Loucy (cell line): ENCODE results near the gene KRTAP4-12.
"Not testable (repeated sequence)": the region's sequence is repeated elsewhere in the genome, so short reads cannot be mapped to it uniquely, and the experiment has no call there.

ENCODE experiments used
- H2AFZ ChIP-seq: fragments of 200-600 bp; sonication (generic); 2 replicates; pipeline ENCODE4 v1.6.0; 2016; ENCODE audit warnings: antibody characterized with exemption, mild to moderate bottlenecking, low read length, moderate library complexity
- H3F3A ChIP-seq: fragments of 200-600 bp; 2 replicates; pipeline ENCODE4 v1.6.0; 2016; ENCODE audit warnings: antibody characterized with exemption, low read depth, mild to moderate bottlenecking
- H3K27me3 ChIP-seq: fragments of 200-600 bp; sonication (generic); 2 replicates; pipeline ENCODE4 v1.6.1; 2014; ENCODE audit warnings: low read length, mild to moderate bottlenecking; ENCODE audit not compliant: insufficient read depth, poor library complexity, severe bottlenecking
- H3K36me3 ChIP-seq: fragments of 200-600 bp; sonication (generic); 2 replicates; pipeline ENCODE4 v1.6.1; 2016; ENCODE audit warnings: low read length; ENCODE audit not compliant: insufficient read depth
- H3K4me1 ChIP-seq: fragments of 200-600 bp; sonication (generic); 2 replicates; pipeline ENCODE4 v1.5.1; 2014; ENCODE audit warnings: low read length, mild to moderate bottlenecking; ENCODE audit not compliant: insufficient read depth, poor library complexity, severe bottlenecking
- H3K4me2 ChIP-seq: fragments of 200-600 bp; sonication (generic); 2 replicates; pipeline ENCODE4 v1.6.0; 2014; ENCODE audit warnings: antibody characterized with exemption, low read length, low read depth, mild to moderate bottlenecking; ENCODE audit not compliant: poor library complexity, severe bottlenecking
- H3K4me3 ChIP-seq: fragments of 200-600 bp; sonication (generic); 2 replicates; pipeline ENCODE4 v1.5.1; 2014; ENCODE audit warnings: low read length, mild to moderate bottlenecking, mixed read lengths; ENCODE audit not compliant: poor library complexity, severe bottlenecking
- H3K79me2 ChIP-seq: fragments of 200-600 bp; sonication (generic); 2 replicates; pipeline ENCODE4 v1.6.1; 2014; ENCODE audit warnings: low read length; ENCODE audit not compliant: insufficient read depth
- H3K9ac ChIP-seq: fragments of 200-600 bp; sonication (generic); 2 replicates; pipeline ENCODE4 v1.6.0; 2014; ENCODE audit warnings: mild to moderate bottlenecking, low read depth, low read length, moderate library complexity; ENCODE audit not compliant: poor library complexity, severe bottlenecking
- H3K9me2 ChIP-seq: fragments of 200-600 bp; sonication (generic); replicated peaks from 2 replicates; pipeline ENCODE4 v1.6.1; 2016; ENCODE audit warnings: low read depth, low read length, mixed read lengths
- H3K9me3 ChIP-seq: fragments of 200-600 bp; sonication (generic); 2 replicates; pipeline ENCODE4 v1.6.1; 2014; ENCODE audit warnings: mild to moderate bottlenecking, antibody characterized with exemption, low read length, low read depth; ENCODE audit not compliant: insufficient read depth
- H4K20me1 ChIP-seq: fragments of 200-600 bp; sonication (generic); 2 replicates; pipeline ENCODE4 v1.6.0; 2014; ENCODE audit warnings: antibody characterized with exemption, low read length, mild to moderate bottlenecking; ENCODE audit not compliant: insufficient read depth, poor library complexity, severe bottlenecking
- EZH2phosphoT487 ChIP-seq: fragments of 200-600 bp; IDR thresholded peaks from 2 replicates; pipeline ENCODE4 v1.6.1; 2018; ENCODE audit warnings: antibody characterized with exemption, mild to moderate bottlenecking, moderate library complexity, borderline replicate concordance
- TF ChIP-seq, protein P1 (sequence below): fragments of 200-600 bp; sonication (generic); conservative IDR thresholded peaks from 2 replicates; pipeline ENCODE4 v1.5.1; 2014; ENCODE audit warnings: mild to moderate bottlenecking, antibody characterized with exemption, low read length

The KRTAP4-12 gene

DNA sequence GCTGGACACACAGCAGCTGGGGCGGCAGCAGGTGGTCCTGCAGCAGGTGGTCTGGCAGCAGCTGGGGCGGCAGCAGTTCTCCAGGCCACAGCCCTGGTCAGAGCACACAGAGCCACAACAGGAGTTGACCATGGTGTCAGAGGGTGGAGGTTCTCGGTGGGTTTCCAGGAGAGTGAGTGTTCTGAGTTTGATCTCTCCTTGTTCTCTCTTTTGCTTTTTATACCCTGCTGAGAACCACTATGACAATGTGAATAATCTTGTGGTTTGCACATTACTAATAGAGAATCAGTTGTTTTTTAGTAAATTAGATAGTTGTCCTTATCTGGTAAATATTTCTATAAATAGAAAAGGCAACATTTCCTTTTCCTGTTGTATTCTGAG is at the start of gene KRTAP4-12:
Gene KRTAP4-12, minus strand, starts transcription at position 192 of the 381 bp plus-strand sequence. Its CDS starts 60 bp downstream, at position 132.
- H3K27me3 ChIP-seq, H3F3A ChIP-seq, H3K4me3 ChIP-seq, H4K20me1 ChIP-seq, H3K9me3 ChIP-seq, H3K36me3 ChIP-seq, H3K79me2 ChIP-seq, H3K4me2 ChIP-seq, H3K9ac ChIP-seq, H3K9me2 ChIP-seq, H2AFZ ChIP-seq: not testable (repeated sequence)
- peaks cover 54% of the 10 kb centered on the region for H3K4me1 ChIP-seq

DNA sequence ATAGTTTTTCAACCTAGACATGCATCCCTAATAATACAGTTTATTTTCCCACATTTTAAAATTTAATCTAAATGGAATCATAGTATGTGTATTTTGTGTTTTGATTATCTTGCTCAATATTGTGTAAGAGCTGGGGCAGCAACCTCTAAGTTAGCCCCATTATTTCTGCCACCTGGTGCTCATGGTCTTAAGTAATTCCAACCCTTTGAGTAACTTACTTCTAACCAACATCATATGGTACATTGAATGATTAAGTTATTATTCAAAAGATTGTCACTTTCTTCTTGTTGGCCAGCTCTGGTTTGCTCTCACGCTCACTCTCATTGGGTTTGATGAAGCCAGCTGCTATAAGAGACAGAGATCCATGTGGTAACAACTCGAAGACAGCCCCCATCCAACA is 47.9 kb upstream of the KRTAP4-12 start:
- no peak overlapping the region for H2AFZ ChIP-seq
- no peak overlapping the region for H3K9ac ChIP-seq
- H3K4me1 ChIP-seq = no peaks in the 10 kb centered on the region
- no peak for TF ChIP-seq EZH2phosphoT487
- TF ChIP-seq, protein P1, sequence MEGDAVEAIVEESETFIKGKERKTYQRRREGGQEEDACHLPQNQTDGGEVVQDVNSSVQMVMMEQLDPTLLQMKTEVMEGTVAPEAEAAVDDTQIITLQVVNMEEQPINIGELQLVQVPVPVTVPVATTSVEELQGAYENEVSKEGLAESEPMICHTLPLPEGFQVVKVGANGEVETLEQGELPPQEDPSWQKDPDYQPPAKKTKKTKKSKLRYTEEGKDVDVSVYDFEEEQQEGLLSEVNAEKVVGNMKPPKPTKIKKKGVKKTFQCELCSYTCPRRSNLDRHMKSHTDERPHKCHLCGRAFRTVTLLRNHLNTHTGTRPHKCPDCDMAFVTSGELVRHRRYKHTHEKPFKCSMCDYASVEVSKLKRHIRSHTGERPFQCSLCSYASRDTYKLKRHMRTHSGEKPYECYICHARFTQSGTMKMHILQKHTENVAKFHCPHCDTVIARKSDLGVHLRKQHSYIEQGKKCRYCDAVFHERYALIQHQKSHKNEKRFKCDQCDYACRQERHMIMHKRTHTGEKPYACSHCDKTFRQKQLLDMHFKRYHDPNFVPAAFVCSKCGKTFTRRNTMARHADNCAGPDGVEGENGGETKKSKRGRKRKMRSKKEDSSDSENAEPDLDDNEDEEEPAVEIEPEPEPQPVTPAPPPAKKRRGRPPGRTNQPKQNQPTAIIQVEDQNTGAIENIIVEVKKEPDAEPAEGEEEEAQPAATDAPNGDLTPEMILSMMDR = no peak
- no peaks in the 10 kb centered on the region for H3F3A ChIP-seq
- no peaks in the 10 kb centered on the region for H3K27me3 ChIP-seq
- no peaks in the 10 kb centered on the region for H3K9me2 ChIP-seq
- no peak overlapping the region for H3K4me2 ChIP-seq
- H3K4me3 ChIP-seq = no peak overlapping the region
- no peaks in the 10 kb centered on the region for H3K36me3 ChIP-seq
- H3K79me2 ChIP-seq = no peaks in the 10 kb centered on the region
- H3K9me3 ChIP-seq = no peaks in the 10 kb centered on the region
- no peaks in the 10 kb centered on the region for H4K20me1 ChIP-seq

DNA sequence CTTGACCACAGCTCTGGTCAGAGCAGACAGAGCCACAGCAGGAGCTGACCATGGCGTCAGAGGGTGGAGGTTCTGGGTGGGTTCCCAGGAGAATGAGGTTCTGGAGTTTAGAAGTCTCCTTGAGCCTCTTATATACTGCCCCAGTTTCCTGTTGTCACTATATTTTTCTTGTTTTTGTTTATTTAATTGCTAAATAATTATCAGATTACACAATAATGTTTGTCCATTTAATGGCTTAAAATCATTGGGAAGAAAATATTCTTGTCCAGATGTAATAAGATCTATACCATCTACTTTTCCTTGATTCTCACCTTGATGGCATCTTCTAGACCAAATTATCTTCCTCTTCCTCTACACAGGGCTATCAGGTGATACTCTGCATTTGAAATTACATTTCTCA is 44.1 kb upstream of the KRTAP4-12 start, which contains the start of gene KRTAP4-3:
Gene KRTAP4-3, minus strand, starts transcription at position 101 of the 400 bp plus-strand sequence. Its CDS starts 49 bp downstream, at position 52.
- Histone ChIP-seq H3K36me3 (no peaks in the 10 kb centered on the region), H3F3A (no peaks in the 10 kb centered on the region), H3K9me3 (no peaks in the 10 kb centered on the region), H3K79me2 (no peaks in the 10 kb centered on the region), H2AFZ (no peak within 1 kb of the TSS), H3K27me3 (no peaks in the 10 kb centered on the region), H3K9me2 (no peaks in the 10 kb centered on the region), H3K4me3 (no peak within 1 kb of the TSS), H3K4me1 (peaks cover 4% of the 10 kb centered on the region), H4K20me1 (no peaks in the 10 kb centered on the region), H3K9ac (no peak within 1 kb of the TSS), H3K4me2 (no peak within 1 kb of the TSS)
- TF ChIP-seq, protein P1 = no peak
- no peak for TF ChIP-seq EZH2phosphoT487

DNA sequence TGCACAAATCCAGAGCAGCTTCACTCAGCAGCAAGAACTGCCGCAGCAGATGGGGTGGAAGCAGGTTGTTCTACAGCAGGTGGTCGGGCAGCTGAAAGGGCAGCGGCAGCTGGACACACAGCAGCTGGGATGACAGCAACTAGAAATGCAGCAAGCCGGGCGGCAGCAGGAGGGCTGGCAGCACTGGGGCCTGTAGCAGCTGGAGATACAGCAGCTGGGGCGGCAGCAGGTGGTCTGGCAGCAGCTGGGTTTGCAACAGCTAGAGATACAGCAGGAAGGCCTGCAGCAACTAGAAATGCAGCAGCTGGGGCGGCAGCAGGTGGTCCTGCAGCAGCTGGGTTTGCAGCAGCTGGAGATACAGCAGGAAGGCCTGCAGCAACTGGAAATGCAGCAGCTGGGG is 43.6 kb upstream of the KRTAP4-12 start:
- H3K9ac ChIP-seq = no peak overlapping the region
- no peaks in the 10 kb centered on the region for H3K79me2 ChIP-seq
- H3K4me2 ChIP-seq = no peak overlapping the region
- no peaks in the 10 kb centered on the region for H3K9me2 ChIP-seq
- no peak overlapping the region for H3K4me3 ChIP-seq
- no peak for TF ChIP-seq EZH2phosphoT487
- TF ChIP-seq, protein P1 = no peak
- no peaks in the 10 kb centered on the region for H3K9me3 ChIP-seq
- H3K36me3 ChIP-seq = no peaks in the 10 kb centered on the region
- H3F3A ChIP-seq = no peaks in the 10 kb centered on the region
- H4K20me1 ChIP-seq = no peaks in the 10 kb centered on the region
- peaks cover 4% of the 10 kb centered on the region for H3K4me1 ChIP-seq
- H3K27me3 ChIP-seq = no peaks in the 10 kb centered on the region
- no peak overlapping the region for H2AFZ ChIP-seq
